K562 (cell line): ENCODE results near the gene DHX8. TPM values are rescaled to one million over a fixed set of nuclear protein-coding genes. Genes with fewer than 3 reads are reported as not detected.

Experiments used
- ATF1 ChIP-seq, 2 experiments: fragments of 450-650 bp in 1 of 2; IDR thresholded peaks; 2 replicates each; pipeline ENCODE4 v1.6.1; 2016; ENCODE audit warnings: missing compliant biosample characterization in 1 of 2, missing genetic modification characterization in 1 of 2
- CHD4 ChIP-seq: fragments of 200-600 bp; sonication (generic); IDR thresholded peaks from 3 replicates; pipeline ENCODE4 v1.6.1; 2012; ENCODE audit warnings: low read depth, mild to moderate bottlenecking, mixed read lengths, low read length, inconsistent platforms; ENCODE audit not compliant: insufficient read depth, insufficient replicate concordance, poor library complexity, severe bottlenecking
- FOS ChIP-seq: IDR thresholded peaks from 3 replicates; pipeline ENCODE4 v1.6.1; 2011; ENCODE audit not compliant: insufficient read length; ENCODE audit errors: extremely low read depth
- GABPA ChIP-seq: fragments of 200-800 bp; sonication (Bioruptor generic); conservative IDR thresholded peaks from 2 replicates; pipeline ENCODE4 v1.6.1; 2016; ENCODE audit warnings: low read depth, missing genetic modification characterization, missing compliant biosample characterization
- MAFF ChIP-seq: IDR thresholded peaks from 2 replicates; pipeline ENCODE4 v1.6.1; 2012; ENCODE audit warnings: low read length, improper control_type of control experiment
- MYBL2 ChIP-seq, 2 experiments: fragments of 450-650 bp in 1 of 2; sonication (generic) in 1 of 2; formaldehyde crosslinking in 1 of 2; IDR thresholded peaks; 2 replicates each; pipeline versions ENCODE4 v1.6.1 to v1.8.1; 2017 to 2022; ENCODE audit warnings: borderline replicate concordance in 1 of 2, inconsistent platforms in 1 of 2, low read depth in 1 of 2, mild to moderate bottlenecking in 1 of 2, missing genetic modification reagents in 1 of 2, moderate library complexity in 1 of 2
- NR2C1 ChIP-seq, 2 experiments: fragments of 450-650 bp; IDR thresholded peaks; 2 replicates each; pipeline ENCODE4 v1.6.1; 2017; ENCODE audit warnings: mild to moderate bottlenecking in 2 of 2, antibody characterized with exemption in 1 of 2, inconsistent platforms in 1 of 2, missing compliant biosample characterization in 1 of 2, missing genetic modification characterization in 1 of 2
- PCBP1 ChIP-seq: fragments of 200-400 bp; formaldehyde crosslinking; IDR thresholded peaks from 2 replicates; pipeline ENCODE4 v1.6.1; 2018; ENCODE audit warnings: mild to moderate bottlenecking, low read depth, low read length; ENCODE audit not compliant: poor library complexity, severe bottlenecking
- RBM15 ChIP-seq: fragments of 200-400 bp; formaldehyde crosslinking; IDR thresholded peaks from 2 replicates; pipeline ENCODE4 v1.6.1; 2018; ENCODE audit warnings: mild to moderate bottlenecking, low read length, moderate library complexity; ENCODE audit not compliant: insufficient read depth
- RERE ChIP-seq: sonication (generic); formaldehyde crosslinking; IDR thresholded peaks from 2 replicates; pipeline ENCODE4 v1.8.0; 2023; ENCODE audit warnings: missing genetic modification reagents, mild to moderate bottlenecking, borderline replicate concordance
- SMARCA4 ChIP-seq: fragments of 450-650 bp; IDR thresholded peaks from 2 replicates; pipeline ENCODE4 v1.6.1; 2016
- SRSF7 ChIP-seq: fragments of 200-400 bp; formaldehyde crosslinking; optimal IDR thresholded peaks from 2 replicates; pipeline ENCODE3; 2017; ENCODE audit warnings: mild to moderate bottlenecking, low read depth, low read length
- TOE1 ChIP-seq, 2 experiments: fragments of 450-650 bp in 1 of 2; sonication (generic) in 1 of 2; formaldehyde crosslinking in 1 of 2; IDR thresholded peaks; 2 replicates each; pipeline versions ENCODE4 v1.7.1 to v1.8.0; 2016 to 2022; ENCODE audit warnings: borderline replicate concordance in 2 of 2, mild to moderate bottlenecking in 2 of 2, antibody characterized with exemption in 1 of 2, inconsistent platforms in 1 of 2, low read depth in 1 of 2, missing genetic modification reagents in 1 of 2, moderate library complexity in 1 of 2
- ZBTB43 ChIP-seq: sonication (generic); formaldehyde crosslinking; IDR thresholded peaks from 2 replicates; pipeline ENCODE4 v1.8.0; 2023; ENCODE audit warnings: mild to moderate bottlenecking, missing genetic modification reagents
- ZNF282 ChIP-seq: sonication (generic); formaldehyde crosslinking; IDR thresholded peaks from 2 replicates; pipeline ENCODE4 v1.8.1; 2023; ENCODE audit warnings: missing genetic modification reagents
- ZNF354B ChIP-seq: fragments of 250-450 bp; sonication (Bioruptor Pico); IDR thresholded peaks from 2 replicates; pipeline ENCODE4 v1.4.0; 2020
- ZNF766 ChIP-seq: fragments of 200-800 bp; sonication (Bioruptor generic); conservative IDR thresholded peaks from 2 replicates; pipeline ENCODE4 v1.6.1; 2016; ENCODE audit warnings: missing genetic modification characterization, missing compliant biosample characterization
- polyA plus RNA-seq, 8 experiments: library from polyadenylated mRNA; depleted of rRNA in 4 of 8; stranded (reverse) in 5 of 8; unstranded in 3 of 8; fragments of >200 nt; fragmentation: Nextera tagmentation in 2 of 8; fragmentation: Illumina TruSeq in 1 of 8; extraction: Ambion mirVana in 2 of 8; extraction: Trizol in 1 of 8; gene quantifications; 2 replicates each; pipeline versions ENCODE4 v1.2.1 to v1.2.3, GENCODE V29; 2011 to 2014; ENCODE audit warnings: inconsistent platforms in 1 of 8, missing spikeins in 1 of 8
- total RNA-seq, 7 experiments: library from RNA; depleted of rRNA in 6 of 7; stranded (reverse); fragments of >200 nt in 6 of 7; fragmentation: Illumina TruSeq in 2 of 7; extraction: Trizol in 2 of 7; gene quantifications; 2 replicates each; pipeline versions ENCODE4 v1.2.1 to v1.2.3, GENCODE V29; 2011 to 2021; ENCODE audit warnings: low replicate concordance in 1 of 7

DHX8 gene
- total and polyA plus RNA-seq, 9 of the 15 experiments (the other 6 are each of a cell fraction or from before 2014, with no cell fraction given): 16.7 to 42.5 (median 25.6) TPM

GRCh38 chr17:43530288-43531081, 46.7 kb downstream of the DHX8 start (continued):
- TF ChIP-seq RBM15 (no peak), GABPA (tag) (peak; percentile 79), MYBL2 (IDR thresholded peaks at IDR 0.05; ENCODE audit: low read depth) (no peak), MYBL2 (CRISPR knock-in tag; IDR thresholded peaks at IDR 0.05; ENCODE audit: borderline replicate concordance) (no peak), SRSF7 (no peak), CHD4 (no peak), ATF1 (CRISPR knock-in tag; IDR thresholded peaks at IDR 0.05) (no peak), ATF1 (tag; IDR thresholded peaks at IDR 0.05) (peak; percentile 37), ZNF282 (CRISPR knock-in tag) (no peak), TOE1 (IDR thresholded peaks at IDR 0.05; ENCODE audit: borderline replicate concordance) (0 out of 2 replicates have a peak, but pooled peaks have one; percentile 15), TOE1 (CRISPR knock-in tag; IDR thresholded peaks at IDR 0.05; ENCODE audit: borderline replicate concordance, low read depth) (no peak), RERE (CRISPR knock-in tag) (no peak), NR2C1 (IDR thresholded peaks at IDR 0.05) (peak; percentile 27; the same call in 1 of the 2 replicates), NR2C1 (tag; IDR thresholded peaks at IDR 0.05) (0 out of 2 replicates have a peak, but pooled peaks have one; percentile 25), MAFF (no peak), FOS (no peak), ZNF766 (no peak), ZBTB43 (CRISPR knock-in tag) (no peak), PCBP1 (no peak), ZNF354B (CRISPR knock-in tag) (no peak), SMARCA4 (no peak)
